ENCODE results near the gene ULK3.

ULK3 gene

DNA sequence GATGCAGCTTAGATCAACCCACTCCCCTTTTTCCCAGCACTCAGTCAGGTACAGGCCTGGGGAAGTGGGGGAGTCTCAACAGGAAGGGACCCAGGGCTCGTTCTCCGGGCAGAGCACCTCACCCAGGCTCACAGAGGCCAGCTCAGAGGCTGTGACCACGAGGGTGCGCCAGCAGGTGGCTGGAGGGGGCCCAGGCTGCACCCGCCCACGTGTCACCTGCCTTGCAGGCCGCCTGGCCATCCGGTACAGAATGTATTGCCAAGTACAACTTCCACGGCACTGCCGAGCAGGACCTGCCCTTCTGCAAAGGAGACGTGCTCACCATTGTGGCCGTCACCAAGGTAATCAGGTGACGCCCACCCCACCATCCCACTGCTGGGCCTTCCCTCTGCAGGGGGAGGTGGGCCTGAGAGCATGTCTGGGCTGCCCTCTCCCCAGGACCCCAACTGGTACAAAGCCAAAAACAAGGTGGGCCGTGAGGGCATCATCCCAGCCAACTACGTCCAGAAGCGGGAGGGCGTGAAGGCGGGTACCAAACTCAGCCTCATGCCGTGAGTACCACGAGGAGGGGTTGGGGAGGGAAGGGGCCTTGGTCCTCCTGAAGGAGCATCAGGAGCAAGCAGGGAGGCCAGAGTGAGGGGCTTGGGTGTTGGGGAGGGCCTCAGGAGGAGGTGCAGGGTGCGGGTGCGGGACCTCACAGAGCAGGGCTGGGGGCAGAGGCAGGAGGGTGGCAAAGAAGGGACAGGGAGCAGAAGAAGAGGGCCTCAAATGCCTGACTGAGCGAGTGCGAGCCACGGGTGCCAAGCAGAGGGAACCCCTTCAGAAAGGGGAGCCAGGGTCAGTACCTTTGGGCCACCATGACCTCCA is 44.3 kb downstream of the ULK3 start:
- DNase-seq = no peak

DNA sequence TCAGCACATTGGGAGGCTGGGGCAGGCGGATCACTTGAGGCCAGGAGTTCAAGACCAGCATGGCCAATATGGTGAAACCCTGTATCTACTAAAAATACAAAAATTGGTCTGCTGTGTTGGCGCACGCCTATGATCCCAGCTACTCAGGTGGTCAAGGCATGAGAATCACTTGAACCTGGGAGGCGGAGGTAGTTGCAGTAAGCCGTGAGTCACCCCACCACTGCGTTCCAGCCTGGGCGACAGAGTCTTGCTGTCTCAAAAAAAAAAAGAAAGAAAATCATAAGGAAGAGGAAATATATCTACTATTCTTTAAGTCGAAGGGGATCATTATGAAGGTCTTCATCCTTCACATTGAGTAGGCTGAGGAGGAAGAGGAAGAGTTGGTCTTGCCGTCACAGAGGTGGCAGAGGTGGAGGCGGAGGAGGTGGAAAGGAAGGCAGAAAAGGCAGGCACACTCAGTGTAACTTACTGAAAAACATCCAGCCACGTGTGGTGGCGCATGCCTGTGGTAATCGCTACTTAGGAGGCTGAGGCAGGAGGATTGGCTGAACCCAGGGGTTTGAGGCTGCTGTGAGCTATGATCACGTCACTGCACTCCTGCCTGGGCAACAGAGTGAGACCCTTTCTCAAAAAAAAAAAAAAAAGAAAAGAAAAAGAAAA is 46.9 kb downstream of the ULK3 start:
- no peak for DNase-seq

DNA sequence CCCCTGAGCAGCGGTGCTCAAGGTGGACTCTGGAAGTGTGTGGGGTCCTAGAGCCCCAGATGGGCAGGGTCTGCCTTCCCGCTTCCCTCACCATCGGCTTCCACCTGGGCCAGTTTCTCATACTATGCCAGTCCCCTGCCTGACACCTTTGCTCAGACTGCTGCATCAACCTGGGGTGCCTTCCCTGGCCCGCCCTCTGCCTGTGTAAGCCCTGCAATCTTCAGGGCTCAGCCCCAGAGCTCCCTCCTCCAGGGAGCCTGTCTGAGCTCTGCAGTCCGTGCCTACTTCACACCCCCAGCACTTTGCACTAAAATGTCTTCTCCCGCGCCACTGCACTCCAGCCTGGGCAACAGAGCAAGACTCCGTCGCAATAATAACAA is 48.0 kb downstream of the ULK3 start:
- DNase-seq = no peak

DNA sequence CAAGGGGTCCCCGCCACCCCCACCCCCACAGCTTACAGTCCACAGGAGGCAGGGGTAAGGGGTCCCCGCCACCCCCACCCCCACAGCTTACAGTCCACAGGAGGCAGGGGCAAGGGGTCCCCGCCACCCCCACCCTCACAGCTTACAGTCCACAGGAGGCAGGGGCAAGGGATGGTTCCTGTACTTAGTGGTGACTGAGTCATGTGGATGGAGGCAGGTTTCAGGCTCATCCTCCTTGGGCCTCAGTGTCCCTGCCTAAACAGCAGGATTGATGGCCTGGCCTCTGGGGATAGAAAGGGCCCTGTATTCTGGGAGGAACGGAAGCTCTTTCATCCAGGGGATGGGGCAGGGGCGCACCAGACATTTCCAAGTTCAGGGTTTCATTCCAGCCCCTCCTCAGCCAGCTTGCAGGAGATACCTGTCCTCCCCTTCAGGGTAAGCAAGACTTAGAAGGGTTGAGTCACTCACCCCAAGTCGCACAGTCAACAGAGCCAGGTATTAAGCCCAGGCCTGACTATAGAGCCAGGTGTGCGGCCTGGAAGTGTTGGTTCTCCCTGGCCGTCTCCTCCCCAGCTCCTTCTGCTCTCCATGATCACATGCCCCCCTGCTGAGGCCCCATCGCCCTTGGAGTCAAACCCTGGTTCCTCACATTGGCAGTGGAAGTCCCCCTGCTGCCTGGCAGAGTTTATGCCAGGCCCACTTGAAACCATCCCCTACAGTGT is 48.5 kb downstream of the ULK3 start:
- no peak for DNase-seq

DNA sequence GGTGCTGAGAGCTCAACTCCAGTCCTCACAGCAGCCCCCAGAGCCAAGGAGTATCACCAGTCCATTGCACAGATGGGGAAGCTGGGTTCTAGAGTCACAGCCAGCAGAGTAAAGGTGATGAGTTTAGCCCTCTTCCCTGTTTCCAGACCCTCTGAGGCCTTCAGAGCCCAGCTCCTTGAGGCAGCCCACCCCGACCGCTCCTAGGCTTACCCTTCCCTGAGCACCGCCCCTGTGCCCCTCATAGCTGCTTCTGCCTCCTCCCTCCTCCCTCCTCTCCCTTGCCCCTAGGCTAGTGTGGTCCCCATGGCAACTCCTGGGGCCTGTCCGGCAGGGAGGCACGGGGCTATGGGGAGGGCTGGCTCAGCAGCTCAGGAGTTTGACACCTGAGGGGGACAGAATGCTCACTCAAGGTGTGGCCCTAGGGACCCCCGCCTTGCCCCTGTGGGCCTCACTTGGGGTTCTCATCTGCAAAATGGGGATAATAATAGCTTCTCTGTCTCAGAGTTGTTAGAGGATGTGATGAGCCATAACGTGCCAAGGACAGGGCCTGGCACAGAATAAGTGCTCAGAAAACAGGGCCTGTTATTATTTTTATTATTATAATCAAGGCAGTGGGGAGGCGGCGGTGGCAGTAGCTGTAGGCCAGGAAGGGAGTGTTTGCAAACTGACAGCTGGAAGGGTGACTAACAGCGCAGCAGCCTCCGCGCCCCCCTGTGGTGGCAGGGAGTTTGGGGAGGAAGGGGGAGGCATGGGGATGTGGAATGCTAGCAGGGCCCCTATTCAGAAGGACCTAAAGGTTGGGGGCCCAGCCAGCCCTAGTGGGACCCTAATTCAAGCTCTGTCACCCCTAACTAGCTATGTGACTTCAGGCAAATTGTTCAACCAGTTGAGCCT is 49.6 kb downstream of the ULK3 start:
- DNase-seq = no peak

DNA sequence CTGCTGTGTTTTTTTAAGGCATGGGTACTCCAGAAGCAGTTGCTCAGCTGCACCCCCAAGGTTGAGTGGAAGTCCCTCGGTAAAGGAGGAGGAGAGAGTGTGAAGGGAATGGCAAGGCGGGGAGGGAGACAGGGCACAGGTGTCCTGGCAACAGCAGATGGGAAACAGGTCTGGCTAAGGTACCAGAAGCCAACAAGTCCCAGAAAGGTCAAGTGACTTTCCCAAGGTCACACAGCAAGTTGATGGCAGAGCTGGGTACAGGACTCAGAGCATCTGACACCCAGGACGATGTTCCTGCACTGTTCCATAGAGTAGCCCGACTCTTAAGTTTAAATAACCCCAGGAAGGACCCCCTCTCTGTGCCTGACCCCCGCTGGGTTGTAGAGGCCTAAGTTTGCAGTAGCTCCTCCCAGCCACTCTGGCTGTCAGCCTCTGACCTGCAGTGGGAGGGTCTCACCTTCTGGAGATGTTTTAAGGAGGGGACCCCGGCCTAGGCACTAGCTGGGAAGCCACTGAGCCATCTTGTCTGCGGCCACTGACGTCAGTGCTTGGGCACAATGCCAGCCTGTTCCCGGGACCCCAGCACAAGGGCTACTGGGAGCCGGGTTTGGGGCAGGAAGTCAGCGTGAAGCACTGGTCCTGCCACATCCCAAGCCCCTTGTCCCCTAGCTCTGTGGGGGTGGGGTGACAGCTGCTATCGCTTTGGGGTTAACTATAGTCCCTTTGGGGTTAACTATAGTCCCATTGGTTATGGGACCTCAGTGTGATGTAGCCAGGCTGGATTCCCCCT is 50.5 kb downstream of the ULK3 start:
- no peak for DNase-seq

DNA sequence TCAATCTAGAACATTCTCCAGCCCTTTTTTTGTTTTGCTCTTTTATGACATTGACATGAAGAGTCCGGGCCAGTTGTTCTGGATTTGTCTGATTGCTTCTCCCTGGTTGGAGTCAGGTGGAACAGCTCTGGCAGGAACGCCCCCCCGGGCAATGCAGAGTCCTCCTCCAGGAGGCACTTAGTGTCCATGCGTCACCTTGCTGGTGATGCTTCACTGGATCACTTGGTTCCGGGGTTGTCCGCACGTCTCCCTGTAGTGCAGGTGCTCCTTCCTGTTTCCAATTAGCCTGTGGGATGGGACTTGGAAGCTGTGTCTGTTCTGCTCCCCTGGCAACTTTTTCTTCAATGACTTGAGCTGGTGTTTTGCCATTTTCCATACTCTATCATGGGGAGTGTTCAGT is 51.3 kb downstream of the ULK3 start:
- DNase-seq = no peak

DNA sequence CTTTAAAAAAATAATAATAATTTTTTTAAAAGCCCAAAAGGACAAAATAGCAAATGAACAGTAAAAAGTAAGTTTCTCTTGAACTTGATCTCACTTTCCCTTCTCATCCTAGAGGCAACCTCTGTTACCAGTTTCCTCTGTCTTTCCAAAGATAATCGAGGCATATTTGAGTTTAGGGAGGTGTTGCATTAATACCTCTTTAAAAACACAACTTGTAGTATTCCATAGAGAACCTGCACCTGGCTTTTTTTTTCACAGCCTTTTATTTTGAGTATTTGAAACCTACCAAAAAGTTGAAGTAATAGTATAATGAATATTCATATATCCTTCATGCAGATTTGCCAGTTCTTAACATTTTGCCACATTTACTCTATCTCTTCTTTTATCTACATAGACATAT is 51.9 kb downstream of the ULK3 start:
- DNase-seq = no peak

DNA sequence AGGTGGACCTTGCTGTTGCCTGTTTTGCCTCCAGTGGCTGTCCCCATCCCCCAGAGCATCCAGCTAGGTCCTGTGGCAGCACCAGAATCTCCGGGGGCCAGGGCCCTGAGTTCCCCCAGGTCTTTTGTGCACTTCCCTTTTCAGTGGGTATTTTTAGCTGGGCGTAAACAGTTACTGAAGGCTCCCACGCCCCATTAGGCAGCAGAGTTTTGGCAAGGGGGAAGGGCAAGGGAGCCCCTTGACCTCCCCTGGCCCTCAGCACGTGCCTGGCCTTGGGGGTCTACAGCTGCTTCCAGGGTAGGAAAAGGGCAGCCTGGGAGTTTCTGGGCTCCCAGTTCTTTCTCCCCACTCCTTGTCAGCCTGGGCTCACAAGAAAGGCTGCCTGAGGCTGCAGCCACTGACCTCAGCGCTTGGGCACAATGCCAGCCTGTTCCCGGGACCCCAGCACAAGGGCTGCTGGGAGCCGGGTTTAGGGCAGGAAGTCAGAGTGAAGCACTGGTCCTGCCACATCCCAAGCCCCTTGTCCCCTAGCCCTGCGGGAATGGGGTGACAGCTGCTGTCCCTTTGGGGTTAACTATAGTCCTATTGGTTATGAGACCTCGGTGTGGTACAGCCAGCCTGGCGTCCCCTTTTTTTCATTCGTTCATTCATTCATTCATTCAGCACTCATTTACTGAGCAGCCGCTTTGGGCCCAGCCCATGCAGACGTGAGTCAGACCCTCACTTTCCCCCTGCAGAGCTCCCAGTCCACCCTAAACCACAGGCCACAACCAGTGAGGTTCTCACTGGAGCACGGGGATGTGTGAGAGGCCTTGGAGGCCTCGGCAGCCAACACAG is 52.7 kb downstream of the ULK3 start:
- no peak for DNase-seq

DNA sequence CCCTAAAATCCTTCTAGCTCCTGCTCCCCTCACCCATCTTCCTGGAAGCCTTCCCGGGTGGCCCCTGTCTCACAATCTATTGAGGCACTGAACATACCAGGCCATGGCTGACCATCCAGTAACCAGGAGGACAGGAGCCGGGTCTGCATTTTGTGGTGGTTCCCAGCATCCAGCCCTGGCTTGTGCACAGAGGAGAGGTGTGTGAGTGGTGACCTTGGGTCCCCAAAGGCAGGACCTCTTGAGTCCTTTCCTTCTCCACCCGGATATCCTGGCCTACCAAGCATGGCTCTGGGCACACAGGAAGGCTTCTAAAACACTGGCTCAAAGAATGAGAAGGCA is 53.2 kb downstream of the ULK3 start:
- DNase-seq = no peak

DNA sequence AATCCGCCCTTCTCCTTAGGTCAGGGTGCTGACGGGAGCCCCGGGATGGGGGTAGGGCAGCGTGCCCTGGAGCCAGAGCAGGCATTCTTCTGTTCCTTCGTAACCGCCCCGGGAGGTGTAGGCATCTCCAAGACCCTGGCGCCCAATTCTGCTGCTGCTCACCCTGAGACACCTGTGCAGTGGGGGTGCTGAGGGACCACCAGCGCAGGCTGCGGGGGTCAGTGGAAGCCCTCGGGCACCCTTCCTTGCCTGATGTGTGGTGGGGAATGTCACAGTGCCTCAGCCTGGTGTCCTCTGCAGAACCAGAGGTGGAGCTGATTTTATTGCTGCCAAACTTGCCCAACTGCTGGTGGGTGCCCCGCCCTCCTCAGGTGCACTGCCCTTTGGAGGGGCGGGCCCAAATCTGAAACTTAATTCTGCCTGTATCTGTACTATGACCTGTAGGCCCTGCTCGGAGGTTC is 53.8 kb downstream of the ULK3 start:
- no peak for DNase-seq

DNA sequence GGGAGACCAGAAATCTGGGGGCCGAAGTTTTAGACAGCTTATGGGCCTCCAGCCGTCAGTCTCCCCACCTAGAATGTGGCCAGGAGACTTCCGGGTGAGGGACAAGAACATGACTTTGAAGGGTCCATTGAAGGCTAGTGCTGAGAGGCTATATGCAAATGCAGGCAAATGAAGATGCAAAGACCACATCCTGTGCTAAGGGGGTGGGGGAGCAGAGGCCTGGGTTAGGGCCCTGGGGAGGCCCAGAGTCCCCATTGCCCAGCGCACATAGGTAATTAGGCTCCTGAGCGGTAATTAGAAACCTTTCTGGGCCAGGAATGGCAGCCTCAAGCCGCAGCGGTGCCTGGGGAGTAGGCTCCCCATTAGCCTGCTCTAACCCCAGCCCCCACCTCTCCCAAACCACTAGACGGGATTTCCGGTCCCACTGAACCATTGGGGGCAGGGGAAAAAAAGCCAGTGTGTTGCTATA is 54.2 kb downstream of the ULK3 start:
- no peak for DNase-seq

DNA sequence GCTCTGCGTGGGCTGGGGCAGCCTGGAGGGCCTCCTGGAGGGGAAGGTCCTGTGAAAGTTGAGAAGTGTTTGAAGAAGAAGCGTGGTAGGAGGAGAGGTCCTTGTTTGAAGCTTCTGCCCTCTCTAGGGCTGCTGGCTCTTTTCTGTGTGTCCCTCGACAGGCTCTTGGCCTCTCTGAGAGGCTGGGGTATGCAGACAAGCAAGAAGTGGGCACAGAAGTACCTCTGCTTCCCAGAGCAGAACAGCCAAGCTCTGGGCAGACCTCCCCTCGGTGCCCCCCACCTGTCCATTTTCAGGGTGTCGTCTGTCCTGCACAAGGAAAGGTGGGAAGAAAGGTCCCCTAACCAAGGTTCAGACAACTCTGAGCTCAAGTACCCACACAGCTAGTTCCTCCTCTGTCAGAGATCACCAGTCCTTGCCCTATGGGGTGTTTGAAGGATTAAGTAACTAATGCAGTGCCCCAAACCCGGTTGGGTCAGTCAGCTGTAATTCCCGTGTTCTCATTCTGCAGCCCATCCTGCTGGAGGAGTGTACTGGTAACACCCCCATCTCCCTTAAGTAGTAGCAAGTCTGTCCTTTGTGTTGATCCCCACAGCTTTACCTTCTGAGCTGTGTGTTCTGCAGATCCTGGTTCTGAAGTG is 54.8 kb downstream of the ULK3 start:
- DNase-seq = no peak

DNA sequence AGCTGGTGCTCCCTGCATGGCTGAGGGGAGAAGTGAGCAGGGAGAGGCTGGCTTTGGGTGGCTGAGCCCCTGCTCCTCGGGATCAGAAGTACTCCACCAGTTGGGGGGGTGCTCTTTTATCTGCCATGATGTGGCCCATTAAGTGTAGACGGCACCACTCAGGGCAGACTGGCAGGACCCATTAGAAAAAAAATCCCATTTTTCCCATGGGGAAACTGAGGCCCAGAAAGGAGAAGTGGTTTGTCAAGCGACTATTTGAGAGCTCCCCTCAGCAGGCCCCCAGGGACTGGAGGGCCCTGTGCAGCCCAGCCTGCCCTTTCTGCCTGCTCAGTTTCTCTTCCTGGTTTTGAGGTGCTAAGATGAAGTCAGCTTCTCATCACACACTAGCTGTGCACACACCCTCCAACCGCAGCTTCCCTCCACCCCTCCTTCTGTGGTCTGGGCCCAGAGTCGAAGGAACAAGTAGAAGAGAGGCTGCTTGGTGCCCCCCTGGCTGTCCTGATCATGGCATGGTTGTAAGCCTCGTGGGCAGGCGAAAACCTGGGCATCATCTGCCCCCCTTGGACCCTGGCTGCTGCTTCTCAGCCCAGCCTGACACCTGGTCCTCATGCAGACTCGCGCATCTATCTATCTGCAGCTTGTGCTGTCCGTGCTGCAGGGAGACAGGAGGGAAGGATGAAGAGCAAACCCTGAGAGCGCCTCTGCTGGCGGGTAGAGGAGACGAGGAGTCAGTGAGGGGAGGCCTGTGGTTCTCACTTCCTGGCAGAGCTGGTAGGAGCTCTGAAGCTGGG is 55.5 kb downstream of the ULK3 start:
- DNase-seq = no peak

DNA sequence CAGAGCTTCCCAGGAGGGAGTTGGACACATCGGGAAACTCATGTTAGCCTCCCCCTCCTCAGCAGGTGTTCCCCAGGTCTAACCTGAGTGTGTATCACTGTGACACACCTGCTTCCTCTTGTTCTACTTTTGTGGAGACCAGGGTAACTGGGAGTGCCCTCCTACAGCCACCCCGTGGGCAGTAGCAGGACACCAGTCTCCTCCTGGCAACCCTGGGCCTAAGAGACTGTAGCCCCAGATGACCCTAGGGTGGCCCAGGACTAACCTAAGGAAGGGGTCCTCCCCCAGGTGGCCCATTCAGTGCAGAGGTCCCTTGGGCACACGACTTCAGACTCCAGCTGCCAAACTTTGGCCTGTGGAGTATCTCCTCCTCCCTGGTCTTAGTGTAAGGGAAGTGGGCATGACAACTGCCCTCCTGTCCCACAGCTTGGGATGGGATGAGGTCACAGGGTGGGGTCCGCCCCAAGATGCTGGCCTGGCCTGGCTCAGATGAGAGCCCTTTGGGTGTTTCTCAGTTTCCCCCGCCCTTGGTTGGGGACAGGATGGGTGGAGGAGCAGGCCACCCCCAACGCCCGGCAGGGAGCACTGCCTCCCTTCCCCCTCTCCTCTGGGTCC is 56.3 kb downstream of the ULK3 start:
- DNase-seq = no peak

Measured in NCI-H1930 (cell line).